Caco-2 (cell line): ENCODE results near the gene GGACT. TPM values are rescaled to one million over a fixed set of nuclear protein-coding genes. Genes with fewer than 3 reads are reported as not detected.

Source experiments
- BruUV-seq: library from RNA; stranded (reverse); fragments of 400-500 nt; replicated peaks from 2 replicates; lab custom pipeline; 2021; lab: Mats Ljungman, UMichigan
- CTCF ChIA-PET: fragments of 300-600 bp; sonication (Branson Sonifier 250); formaldehyde crosslinking; loops from one replicate; lab custom pipeline; 2022; ENCODE audit warnings: antibody characterized with exemption; lab: Charles Lee
- POLR2A ChIA-PET: fragments of 300-600 bp; sonication (Branson Sonifier 250); formaldehyde crosslinking; loops from one replicate; lab custom pipeline; 2022; ENCODE audit warnings: antibody characterized with exemption; lab: Charles Lee
- DNase-seq, 2 experiments: peaks; one replicate each; pipeline versions ENCODE4 v3.0.0 to v3.0.0-alpha.2; 2020 to 2022
- H3K27me3 ChIP-seq: replicated peaks from 2 replicates; pipeline ENCODE4 v1.6.0; 2011; ENCODE audit warnings: low read length; ENCODE audit not compliant: control insufficient read depth, insufficient read depth
- H3K36me3 ChIP-seq: 2 replicates; pipeline ENCODE4 v1.5.1; 2011; ENCODE audit warnings: low read length; ENCODE audit not compliant: control insufficient read depth, insufficient read depth
- H3K4me1 ChIP-seq: fragments of 250-450 bp; sonication (Bioruptor Pico); 2 replicates; pipeline ENCODE4 v1.5.1; 2020; ENCODE audit warnings: mild to moderate bottlenecking
- H3K4me3 ChIP-seq: 2 replicates; pipeline ENCODE4 v1.5.1; 2011; ENCODE audit warnings: low read depth, mild to moderate bottlenecking, control low read depth, low read length
- H3K9me3 ChIP-seq: fragments of 250-450 bp; sonication (Bioruptor Pico); 2 replicates; pipeline ENCODE4 v1.5.1; 2020; ENCODE audit warnings: mild to moderate bottlenecking, moderate library complexity
- H3K27ac Mint-ChIP-seq: one replicate; pipeline ENCODE4 v1.8.0; 2022; ENCODE audit warnings: mixed read lengths; ENCODE audit not compliant: unreplicated experiment
- H3K27me3 Mint-ChIP-seq: one replicate; pipeline ENCODE4 v1.8.0; 2022; ENCODE audit warnings: mixed read lengths; ENCODE audit not compliant: insufficient read depth, unreplicated experiment
- H3K36me3 Mint-ChIP-seq: one replicate; pipeline ENCODE4 v1.8.0; 2022; ENCODE audit warnings: mild to moderate bottlenecking, mixed read lengths; ENCODE audit not compliant: insufficient read depth, unreplicated experiment
- H3K4me1 Mint-ChIP-seq: one replicate; pipeline ENCODE4 v1.8.0; 2022; ENCODE audit warnings: low read depth, mixed read lengths; ENCODE audit not compliant: unreplicated experiment
- H3K4me3 Mint-ChIP-seq: one replicate; pipeline ENCODE4 v1.8.0; 2022; ENCODE audit warnings: mild to moderate bottlenecking, moderate library complexity, mixed read lengths; ENCODE audit not compliant: unreplicated experiment
- H3K9me3 Mint-ChIP-seq: one replicate; pipeline ENCODE4 v1.8.0; 2022; ENCODE audit warnings: mixed read lengths; ENCODE audit not compliant: unreplicated experiment
- CTCF ChIP-seq, 2 experiments: fragments of 200-600 bp in 1 of 2; IDR thresholded peaks; 1 replicate in 1 of 2; 2 replicates in 1 of 2; pipeline versions ENCODE4 v1.5.1 to v1.8.0; 2011 to 2022; ENCODE audit warnings: antibody characterized with exemption in 1 of 2, control low read depth in 1 of 2, inconsistent platforms in 1 of 2, low read depth in 1 of 2, low read length in 1 of 2, mild to moderate bottlenecking in 1 of 2, moderate library complexity in 1 of 2; ENCODE audit not compliant: insufficient read depth in 1 of 2, severe bottlenecking in 1 of 2, unreplicated experiment in 1 of 2
- intact Hi-C: fragments of 100-400 bp; cut with micrococcal nuclease; formaldehyde crosslinking; loops from one replicate; pipeline ENCODE4 v1.10.0; 2022; ENCODE audit not compliant: unreplicated experiment
- total RNA-seq: library from RNA; stranded (reverse); gene quantifications from 2 replicates; pipeline ENCODE4 v1.2.3, GENCODE V29; 2022

The GGACT gene
- total RNA-seq, 1 experiment from 2014 or later, result 3.6 TPM

GRCh38 chr13:100600461-100600860 lies 11.9 kb upstream of the GGACT start:
- CTCF ChIA-PET, result no interaction called here
- no peak overlapping the region for H3K27ac Mint-ChIP-seq
- POLR2A ChIA-PET, result no interaction called here
- H3K4me3 ChIP-seq, result no peak overlapping the region
- no peaks in the 10 kb centered on the region for H3K36me3 ChIP-seq
- no peak for TF ChIP-seq CTCF (IDR thresholded peaks at IDR 0.05; ENCODE audit: insufficient read depth in 1 of 2, low read depth in 1 of 2, low read length in 1 of 2, severe bottlenecking in 1 of 2, unreplicated experiment in 1 of 2)
- H3K4me1 Mint-ChIP-seq, result no peaks in the 10 kb centered on the region
- intact Hi-C loops, result no loop called here
- no peaks in the 10 kb centered on the region for H3K27me3 Mint-ChIP-seq
- H3K36me3 Mint-ChIP-seq, result no peaks in the 10 kb centered on the region
- no TSS peak for BruUV-seq
- H3K4me3 Mint-ChIP-seq, result no peak overlapping the region
- no peaks in the 10 kb centered on the region for H3K27me3 ChIP-seq
- DNase-seq, result no peak
- H3K4me1 ChIP-seq, result no peaks in the 10 kb centered on the region
- H3K9me3 ChIP-seq, result no peaks in the 10 kb centered on the region
- peaks cover 6% of the 10 kb centered on the region for H3K9me3 Mint-ChIP-seq

- H3K36me3 Mint-ChIP-seq, result no peaks in the 10 kb centered on the region
- peaks cover 6% of the 10 kb centered on the region for H3K9me3 Mint-ChIP-seq
- ChIA-PET CTCF (no interaction called here), POLR2A (no interaction called here)
- intact Hi-C loops, result no loop called here
- H3K4me1 Mint-ChIP-seq, result no peaks in the 10 kb centered on the region
- no peak overlapping the region for H3K4me3 ChIP-seq
- H3K27me3 Mint-ChIP-seq, result no peaks in the 10 kb centered on the region
- no peak overlapping the region for H3K4me3 Mint-ChIP-seq
- H3K27me3 ChIP-seq, result no peaks in the 10 kb centered on the region
- DNase-seq, result no peak
- TF ChIP-seq CTCF (IDR thresholded peaks at IDR 0.05; ENCODE audit: insufficient read depth in 1 of 2, low read depth in 1 of 2, low read length in 1 of 2, severe bottlenecking in 1 of 2, unreplicated experiment in 1 of 2), result no peak
- H3K27ac Mint-ChIP-seq, result no peak overlapping the region
- H3K9me3 ChIP-seq, result no peaks in the 10 kb centered on the region
- H3K4me1 ChIP-seq, result no peaks in the 10 kb centered on the region
- H3K36me3 ChIP-seq, result no peaks in the 10 kb centered on the region
- no TSS peak for BruUV-seq
Observed at GRCh38 chr13:100597253-100597652, 8.7 kb upstream of the GGACT start.

DNA sequence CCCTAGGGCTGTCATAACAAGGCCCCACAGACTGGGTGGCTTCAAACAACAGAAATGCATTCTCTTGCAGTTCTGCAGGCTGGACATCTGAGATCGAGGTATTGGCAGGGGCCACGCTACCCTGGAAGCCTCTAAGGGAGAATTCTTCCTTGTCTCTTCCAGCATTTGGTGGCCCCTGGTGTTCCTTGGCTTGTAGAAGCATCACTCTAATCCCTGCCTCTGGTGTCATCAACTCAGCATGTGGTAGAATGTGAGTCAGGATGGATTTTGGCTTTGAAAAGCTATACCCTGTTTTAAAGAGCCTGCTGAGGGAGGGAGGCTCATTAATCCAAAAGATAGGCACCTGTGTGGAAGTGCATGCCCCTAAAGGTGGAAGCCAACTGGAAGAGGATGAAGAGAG lies 7.9 kb upstream of the GGACT start:
- ChIA-PET CTCF (no interaction called here), POLR2A (no interaction called here)
- H3K27ac Mint-ChIP-seq, result no peak overlapping the region
- peaks cover 2% of the 10 kb centered on the region for H3K4me1 Mint-ChIP-seq
- no peaks in the 10 kb centered on the region for H3K36me3 Mint-ChIP-seq
- no peaks in the 10 kb centered on the region for H3K27me3 Mint-ChIP-seq
- Histone ChIP-seq H3K4me3 (no peak overlapping the region), H3K9me3 (no peaks in the 10 kb centered on the region), H3K4me1 (no peaks in the 10 kb centered on the region), H3K27me3 (no peaks in the 10 kb centered on the region), H3K36me3 (no peaks in the 10 kb centered on the region)
- DNase-seq, result no peak
- no TSS peak for BruUV-seq
- H3K9me3 Mint-ChIP-seq, result peaks cover 6% of the 10 kb centered on the region
- TF ChIP-seq CTCF (IDR thresholded peaks at IDR 0.05; ENCODE audit: insufficient read depth in 1 of 2, low read depth in 1 of 2, low read length in 1 of 2, severe bottlenecking in 1 of 2, unreplicated experiment in 1 of 2), result no peak
- no peak overlapping the region for H3K4me3 Mint-ChIP-seq
- intact Hi-C loops, result no loop called here
